SW480 (cell line): ENCODE measurements around the gene CCNC.
"Not testable (repeated sequence)": the region's sequence is repeated elsewhere in the genome, so short reads cannot be mapped to it uniquely, and the experiment has no call there.

Experiments
- DNase-seq: peaks from one replicate; pipeline ENCODE4 v3.0.0-alpha.2; 2016; ENCODE audit warnings: low spot score

Gene CCNC

DNA sequence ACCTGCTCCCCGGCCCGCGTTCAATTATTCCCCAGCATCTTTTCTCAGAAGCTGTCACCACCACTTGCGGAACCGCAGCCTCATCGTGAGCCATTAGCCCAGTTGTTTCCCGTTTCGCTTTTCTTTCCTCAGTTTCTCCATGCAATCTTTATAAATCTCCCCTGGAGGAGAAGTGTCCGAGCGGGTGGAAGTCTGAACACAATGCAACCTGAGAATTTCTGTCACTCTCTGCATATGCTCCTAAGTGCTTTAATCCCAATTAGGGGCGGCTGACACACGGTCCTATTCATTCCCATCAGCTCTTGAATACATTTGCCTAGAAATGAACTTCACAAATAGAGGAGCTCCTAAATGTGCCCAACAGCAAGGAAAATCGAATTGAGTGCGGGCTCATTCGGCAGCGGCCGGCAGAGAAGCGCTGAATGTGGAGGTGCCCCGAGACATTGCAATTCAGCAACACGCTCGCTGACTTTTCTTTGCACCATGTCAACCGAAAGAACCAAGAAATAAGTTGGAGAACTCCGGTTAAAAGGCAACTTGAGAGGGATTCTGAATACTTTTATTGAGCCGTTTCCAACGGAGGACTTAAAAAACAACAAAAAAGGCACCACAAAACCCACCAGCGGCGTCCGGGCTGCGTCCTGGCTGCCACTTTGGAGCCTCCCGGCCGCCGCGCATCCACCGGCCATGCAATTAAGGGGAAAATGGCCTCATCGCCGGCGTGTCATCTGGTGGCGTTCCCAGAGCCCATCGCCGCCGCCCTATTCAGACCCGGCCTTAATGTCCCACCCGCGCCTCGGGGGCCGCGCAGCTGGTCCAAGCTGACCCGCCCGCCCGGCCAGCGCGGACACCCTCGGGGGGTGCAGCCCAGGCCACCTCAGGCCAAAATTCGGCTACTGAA, 34.3 kb upstream of the CCNC start:
- no peak for DNase-seq

DNA sequence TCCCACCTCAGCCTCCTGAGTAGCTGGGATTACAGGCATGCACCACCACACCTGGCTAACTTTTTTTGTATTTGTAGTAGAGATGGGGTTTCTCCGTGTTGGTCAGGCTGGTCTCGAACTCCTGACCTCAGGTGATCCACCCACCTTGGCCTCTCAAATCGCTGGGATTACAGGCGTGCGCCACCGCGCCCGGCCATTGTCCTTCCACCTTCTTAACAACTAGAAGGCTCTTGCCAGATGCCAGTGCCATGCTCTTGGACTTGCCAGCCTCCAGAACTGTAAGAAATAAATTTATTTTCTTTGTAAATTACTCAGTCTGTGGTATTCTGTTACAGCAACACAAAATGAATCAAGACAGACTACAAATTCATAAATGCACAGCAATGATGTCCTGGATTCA, 26.2 kb upstream of the CCNC start:
- not testable (repeated sequence) for DNase-seq

DNA sequence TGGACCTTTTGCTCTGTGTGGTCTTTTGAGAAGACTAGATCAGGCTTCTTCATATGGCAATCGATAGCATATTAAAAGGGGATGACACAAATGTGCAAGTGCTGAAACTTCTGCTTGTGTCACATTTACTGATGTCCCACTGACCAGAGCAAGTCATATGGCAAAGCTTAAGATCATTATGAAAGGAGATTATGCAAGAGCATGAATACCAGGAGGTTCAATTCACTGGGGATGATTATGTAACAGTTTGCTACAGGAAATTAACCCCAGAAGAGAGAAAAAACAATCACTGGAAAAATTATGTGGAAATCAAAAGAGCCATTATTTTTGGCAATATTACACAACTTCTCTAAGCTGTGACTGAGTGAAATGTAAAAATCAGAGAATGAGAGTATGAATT, 24.4 kb upstream of the CCNC start:
- no peak for DNase-seq

DNA sequence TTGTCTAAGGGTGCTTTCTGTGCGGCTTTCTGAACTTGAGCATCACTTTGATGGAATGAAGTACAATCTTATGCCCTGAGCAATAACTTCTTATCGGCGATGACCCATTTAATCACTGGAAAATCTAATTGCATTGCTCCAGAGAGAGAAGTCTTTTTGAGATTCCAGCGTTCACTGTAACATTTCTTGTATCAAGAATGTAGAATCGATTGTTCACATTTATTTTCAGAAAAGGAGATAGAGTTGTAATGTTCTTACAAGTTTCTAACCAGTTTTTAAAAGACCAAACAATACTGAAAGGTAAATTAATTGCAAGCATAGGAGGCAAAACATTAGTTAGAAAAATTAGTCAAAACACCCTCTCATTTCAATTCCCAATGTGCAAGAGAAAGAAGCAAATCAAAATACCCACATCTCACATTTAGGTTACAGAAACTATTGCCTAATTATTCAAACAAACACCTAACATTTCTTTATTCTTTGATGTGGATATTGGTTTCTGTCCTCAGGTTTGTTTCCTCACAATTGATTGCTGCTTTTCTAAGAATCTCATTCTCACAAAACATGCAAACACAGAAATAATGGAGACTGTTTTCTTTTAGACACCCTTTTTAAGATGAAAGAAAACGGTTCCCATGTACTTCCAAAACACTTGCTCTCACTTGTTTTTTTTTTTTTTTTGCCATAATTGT, 23.4 kb upstream of the CCNC start:
- DNase-seq, result no peak

DNA sequence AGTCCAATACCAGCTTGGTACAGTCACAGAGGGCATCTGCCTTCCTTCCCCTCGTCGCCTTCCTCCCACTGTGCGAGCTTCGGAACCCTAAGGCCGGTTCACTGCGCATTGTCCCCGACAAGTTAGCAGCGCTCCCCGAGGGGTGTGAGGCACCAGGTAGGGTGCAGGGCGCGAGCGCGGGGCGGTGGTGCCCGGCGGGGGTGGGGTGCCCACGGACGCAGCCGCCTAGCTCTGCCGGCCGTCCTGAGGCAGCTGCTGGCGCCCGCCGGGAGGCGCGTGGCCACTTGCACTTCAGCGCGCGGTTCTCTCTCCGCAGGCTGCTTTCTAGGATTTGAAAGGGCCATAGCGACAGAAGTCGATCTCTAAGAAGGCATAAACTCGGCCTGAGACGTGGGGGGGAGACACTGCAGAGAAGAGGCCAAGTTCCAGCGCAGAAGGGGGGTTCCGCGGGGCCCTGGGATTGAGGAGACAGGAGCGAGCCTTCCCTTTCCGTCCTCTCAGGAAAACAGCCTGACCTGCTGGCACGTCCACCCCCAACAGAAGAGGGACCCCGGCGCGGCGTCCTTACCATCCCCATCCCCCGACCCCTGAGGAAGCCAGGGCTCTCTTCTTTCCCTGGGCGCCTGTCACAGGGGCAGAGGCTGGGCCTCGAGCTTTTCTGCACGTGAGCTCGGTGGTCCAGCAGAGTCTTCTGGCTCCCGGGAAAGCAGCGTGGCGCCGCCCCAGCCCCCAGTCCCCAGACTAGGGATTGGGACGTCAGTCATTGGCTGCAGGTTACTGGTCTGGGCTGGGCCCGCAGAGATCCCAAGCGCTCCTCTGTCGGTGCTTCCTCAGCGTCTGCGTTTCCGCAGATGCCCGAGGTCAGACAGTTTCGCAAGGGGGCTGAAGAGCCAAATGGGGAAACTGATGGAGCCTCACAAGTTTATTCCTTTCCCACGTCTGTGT, 22.5 kb upstream of the CCNC start:
- DNase-seq, result no peak

DNA sequence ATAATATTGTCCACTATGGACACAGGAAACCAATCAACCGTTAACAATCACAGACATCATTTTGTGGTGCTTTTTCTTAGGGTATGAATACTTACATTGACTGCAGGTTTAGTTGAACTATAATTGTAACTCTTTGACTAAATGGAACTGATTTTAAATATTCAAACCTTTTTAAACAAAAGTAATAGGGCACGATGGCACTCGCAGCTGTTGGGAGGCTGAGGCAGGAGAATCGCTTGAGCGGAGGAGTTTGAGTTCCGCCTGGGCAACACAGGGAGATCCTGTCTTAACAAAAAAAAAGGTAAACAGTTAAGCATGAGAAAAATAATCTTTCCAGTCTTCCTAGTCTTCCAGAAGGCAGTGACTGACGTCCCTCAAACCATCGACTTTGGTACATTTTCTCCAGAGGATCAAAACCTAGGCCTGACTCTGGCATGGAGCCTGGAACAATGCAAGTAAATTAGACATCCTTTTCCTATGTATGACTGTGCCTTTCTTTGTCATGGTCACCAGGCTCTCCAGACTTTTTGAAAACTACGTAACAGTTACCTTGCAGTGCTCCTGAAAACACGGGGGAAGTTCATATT, 21.5 kb upstream of the CCNC start:
- no peak for DNase-seq

DNA sequence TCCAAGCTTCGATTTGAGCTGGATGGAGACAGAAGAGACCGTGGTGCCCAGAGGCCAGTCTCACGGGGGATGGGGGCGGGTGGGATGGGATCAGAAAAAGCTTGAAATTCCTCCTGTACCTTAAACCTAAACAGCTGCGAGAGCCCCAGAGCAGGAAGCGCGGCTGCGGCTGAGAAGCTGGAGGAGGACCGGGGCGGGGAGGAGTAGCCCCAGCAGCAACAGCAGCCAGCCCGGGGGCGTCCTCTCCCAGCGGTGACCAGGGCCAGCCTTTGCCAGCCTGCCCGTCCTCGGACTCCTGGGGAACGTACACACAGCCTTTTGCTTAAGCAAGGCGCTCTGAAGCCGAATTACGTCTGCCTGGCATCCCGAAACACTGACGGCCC, 20.8 kb upstream of the CCNC start:
- DNase-seq, result peak; percentile 17

DNA sequence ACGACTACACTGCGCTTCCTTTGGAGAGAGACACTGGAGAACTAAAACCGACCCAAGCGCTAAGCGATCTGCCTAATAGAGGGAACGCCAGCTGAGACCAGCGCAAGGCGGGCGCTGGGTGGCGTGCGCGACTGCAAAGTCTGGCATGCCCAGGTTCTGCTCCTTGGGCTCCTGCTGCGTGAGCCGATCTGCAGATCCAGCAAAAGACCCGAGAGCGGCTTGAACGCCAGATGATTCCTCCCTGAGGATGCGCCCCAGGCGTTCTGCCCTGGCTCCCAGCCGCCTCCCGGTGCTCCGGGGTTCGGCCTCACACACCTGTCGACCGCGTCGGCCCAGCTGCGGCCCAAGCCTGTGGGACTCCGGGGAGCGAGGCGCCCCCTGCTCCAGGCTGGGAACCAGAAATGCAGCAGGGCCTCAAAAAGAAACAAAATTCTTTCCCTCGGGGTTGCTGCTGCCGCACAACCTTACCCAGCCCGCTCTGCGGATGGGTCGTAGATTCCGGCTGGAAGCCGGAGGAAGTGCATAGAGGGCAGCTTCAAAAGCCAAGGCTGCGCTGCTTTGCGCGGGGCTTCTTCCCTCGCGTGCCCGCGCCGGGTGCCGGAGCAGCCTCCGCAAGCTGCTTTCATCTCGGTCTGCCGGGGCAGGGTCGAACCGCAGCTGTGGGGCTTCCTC, 20.3 kb upstream of the CCNC start:
- peak; percentile 79 for DNase-seq

DNA sequence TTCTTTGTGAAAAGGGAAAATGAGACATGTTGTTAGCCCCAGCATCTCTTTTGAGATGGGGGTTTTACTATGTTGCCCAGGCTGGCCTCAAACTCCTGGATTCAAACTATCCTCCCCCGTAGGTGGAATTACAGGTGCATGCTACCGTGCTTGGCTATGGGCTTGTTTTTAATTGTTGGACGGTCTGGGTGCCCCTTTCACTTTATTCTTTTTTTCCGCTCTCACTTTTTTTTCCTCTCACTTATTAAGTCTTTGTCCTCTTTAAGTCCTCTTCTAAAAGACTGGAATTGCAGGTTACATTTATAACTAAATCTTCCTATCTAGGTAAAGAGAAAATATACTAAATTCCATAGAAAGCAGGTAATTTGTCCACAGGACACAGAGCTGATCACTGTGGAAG, 19.3 kb upstream of the CCNC start:
- no peak for DNase-seq

DNA sequence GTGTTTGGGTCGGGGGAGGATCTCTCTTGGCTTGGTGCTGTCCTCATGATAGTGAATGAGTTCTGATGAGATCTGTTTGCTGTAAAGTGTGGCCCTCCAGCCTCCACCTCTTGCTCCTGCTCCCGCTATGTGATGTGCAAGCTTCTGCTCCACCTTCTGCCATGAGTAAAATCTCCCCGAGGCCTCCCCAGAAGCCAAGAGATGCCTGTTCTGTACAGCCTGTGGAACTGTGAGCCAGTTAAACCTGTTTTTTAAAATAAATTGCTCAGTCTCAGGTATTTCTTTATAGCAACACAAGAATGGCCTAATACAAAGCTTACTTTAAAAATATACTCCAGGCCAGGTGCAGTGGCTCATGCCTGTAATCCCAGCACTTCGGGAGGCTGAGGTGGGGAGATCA, 11.3 kb upstream of the CCNC start:
- DNase-seq, result no peak

DNA sequence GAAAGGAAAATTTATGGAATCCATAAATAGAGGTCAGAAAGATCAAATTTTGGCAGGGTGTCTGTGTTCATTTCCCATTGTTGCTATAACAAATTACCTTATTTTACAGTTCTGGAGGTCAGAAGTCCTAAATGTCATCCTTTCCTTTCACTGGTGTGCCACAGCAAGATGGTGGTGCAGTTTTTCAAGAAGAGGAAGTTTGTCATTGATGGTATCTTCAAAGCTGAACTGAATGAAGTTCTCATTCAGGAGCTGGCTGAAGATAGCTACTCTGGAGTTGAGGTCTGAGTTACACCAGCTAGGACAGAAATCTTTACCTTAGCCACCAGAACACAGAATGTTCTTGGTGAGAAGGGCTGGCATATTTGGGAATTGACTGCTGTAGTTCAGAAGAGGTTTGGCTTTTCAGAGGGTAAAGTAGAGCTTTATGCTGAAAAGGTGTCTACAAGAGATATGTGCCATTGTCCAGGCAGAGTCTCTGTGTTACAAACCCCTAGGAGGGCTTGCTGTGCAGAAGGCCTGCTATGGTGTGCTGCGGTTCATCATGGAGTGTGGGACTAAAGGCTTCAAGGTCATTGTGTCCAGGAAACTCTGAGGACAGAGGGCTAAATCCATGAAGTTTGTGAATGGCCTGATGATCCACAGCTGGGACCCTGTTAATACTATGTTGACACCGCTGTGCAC, 7.2 kb upstream of the CCNC start:
- DNase-seq, result no peak

DNA sequence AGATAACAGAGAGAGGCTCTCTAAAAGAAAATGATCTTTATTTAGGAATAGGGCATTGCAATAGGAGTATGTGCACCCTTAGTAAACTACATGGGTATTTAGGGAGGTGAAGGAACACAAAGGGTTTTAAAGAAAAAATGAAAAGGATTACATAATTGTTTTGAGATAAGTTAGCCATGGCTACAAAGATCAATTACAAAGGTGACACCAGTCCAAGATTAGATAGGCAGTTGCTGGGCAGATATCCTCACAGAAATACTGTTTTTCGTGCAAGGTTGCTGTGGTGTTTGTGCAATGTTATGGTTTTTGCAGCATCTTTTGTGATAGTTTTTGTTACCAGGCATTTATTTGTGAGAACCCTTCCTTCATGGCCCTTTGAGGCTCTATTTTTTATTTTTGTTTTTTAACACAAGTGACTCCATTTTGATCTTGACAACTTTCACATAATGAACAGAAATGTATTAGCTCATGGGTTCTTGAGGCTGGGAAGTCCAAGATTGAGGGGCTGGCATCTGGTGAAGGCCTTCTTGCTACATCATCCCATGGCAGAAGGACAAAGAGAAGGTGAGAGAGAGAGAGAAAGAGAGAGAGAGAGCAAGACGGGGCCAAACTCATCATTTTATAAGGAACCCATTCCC, 5.6 kb upstream of the CCNC start:
- no peak for DNase-seq

DNA sequence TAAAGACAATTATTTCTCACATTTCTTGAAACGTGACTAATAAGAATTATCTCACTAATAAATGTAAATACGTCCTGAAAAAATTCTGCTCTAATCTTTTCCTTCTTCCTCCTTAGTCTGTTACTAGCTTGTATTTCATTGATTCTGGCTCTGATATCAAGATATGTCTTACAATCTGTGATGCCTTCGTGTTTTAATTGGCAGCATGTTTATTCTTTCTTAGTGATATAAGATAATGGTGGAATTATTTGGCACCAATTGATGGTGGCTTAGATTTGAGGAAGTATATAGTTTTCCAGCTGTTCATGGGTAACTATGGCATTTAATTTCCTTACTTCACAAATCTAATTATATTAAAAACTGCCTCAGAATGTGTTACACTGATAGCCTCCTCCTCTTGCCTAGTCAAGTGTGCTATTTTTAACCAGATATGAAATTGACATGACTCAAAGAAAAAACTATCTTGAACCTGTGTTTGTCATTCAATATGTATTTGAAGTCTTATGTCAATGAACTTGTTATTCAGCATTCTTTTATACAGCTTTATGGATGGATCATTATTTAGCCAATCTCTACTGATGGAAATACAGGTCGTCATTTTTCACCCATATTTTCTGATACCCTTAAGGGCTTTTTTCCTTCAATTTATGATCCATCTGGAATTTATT, 5.3 kb downstream of the CCNC start:
- no peak for DNase-seq

DNA sequence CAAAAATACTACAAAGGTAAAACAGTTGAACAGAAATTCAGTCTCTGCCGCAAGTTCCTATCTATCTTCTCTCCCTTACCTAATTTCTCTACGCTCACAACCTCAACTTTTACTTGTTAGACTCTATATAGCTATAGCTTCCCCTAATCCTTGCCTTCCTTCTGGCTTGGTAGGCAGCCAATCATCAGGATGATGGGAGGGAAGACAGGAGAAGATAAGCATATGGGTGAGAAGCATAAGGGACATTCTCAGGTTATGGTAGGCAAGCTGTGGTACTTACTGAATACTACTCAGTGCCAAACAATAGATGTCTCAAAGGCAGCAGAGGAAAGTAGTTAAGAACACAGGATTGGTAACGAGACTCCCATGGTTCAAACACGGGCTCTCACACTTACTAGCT, 7.8 kb downstream of the CCNC start:
- no peak for DNase-seq

DNA sequence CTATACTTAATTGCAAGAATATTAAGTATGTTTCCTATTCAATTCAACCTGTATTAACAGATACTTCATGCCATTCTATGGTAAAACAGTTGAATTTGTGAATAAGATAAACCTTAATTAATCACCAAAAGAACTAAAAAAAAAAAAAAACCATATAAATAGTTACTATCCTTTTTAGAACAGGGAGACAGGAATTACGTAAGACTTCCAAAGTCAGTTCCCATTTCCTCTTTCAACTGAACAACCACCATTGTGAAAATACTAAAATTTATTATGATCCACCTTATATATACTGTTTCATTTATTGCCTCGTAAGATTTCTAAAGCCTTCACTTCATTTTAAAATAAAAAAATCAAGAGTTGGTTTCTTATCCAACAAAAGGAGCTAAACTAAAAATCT, 9.4 kb downstream of the CCNC start:
- no peak for DNase-seq

DNA sequence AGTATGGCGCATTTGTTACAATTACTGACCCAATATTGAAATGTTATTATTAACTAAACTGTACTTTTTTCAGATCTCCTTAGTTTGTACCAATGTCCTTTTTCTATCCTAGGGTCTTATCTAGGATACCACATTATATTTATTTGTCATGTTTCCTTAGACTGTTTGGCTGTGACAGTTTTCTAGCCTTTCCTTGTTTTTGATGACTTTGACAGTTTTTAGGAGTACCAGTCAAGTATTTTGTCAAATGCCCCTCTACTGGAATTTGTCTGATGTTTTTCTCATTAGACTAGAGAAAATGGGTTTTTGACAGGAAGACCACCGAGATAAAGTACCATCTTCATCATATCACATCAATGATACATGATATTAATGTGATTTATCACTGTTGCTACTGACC, 14.6 kb downstream of the CCNC start:
- no peak for DNase-seq

DNA sequence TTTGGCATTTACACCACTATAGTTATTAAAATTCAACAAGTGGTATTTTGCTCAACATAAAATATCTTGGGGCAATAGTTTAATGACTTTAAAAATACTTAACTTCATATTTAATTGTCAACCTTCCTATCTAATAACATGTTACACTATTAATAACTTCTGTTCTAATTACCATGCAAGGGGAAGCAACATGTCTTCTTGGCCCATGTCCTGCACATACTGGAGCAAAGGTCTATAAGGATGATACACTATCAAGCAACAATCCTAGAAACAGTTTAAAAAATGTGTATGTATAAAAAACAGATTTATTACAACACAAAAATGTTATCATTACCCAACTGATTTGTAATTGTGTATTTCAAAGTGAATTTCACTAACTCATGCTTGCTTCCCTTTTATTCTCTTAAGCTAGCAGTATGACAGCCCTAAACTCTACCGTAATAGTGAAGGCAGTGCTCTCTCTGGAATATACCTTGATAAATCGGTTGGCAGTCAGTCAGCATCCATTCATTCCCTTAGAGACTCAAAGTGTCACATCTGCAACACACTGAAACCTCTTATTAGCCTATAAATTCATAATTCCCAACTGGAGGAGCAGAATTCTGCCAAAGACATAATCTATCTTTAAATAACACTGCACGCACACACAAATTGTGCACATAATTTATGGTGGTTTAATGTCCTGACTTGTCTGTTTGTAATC, 18.3 kb downstream of the CCNC start:
- no peak for DNase-seq

DNA sequence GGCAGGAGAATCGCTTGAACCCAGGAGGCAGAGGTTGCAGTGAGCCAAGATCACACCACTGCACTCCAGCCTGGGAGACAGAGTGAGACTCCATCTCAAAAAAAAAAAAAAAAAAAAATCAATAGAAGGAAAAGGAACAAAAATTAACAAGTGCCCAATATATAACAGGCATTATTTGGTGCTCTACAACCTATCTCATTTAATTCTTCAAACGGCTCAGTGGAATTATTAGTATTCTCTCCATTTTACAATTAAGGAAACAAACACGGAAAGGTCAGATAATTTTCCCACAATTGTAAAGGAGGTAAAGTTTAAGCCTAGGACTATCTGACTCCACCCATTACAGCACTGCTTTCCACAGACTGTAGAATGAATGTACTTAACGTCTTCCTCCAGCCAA, 19.8 kb downstream of the CCNC start:
- no peak for DNase-seq

DNA sequence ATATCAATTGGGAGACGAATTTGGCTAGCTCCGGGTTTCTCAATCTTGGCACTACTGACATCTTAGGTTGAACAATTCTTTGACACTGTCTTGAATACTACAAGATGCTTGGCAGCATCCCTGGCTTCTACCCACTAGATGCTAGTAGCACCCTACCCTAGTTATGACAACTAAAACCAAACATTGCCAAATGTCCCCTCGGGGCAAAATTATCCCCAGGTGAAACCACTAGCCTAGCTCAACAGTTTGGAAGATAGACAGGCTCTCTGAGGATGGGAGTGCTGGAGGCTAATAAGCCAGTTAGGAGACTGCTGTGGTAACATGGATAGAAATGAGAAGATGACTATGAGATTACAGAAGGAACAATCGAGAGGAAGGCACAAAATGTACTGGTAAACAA, 20.9 kb downstream of the CCNC start:
- DNase-seq, result no peak
